ENCODE data around the gene AVP.

GRCh38 chr20:3067139-3068014 is 17.1 kb downstream of the AVP start:
- no peak for TF ChIP-seq CTCF (IDR thresholded peaks at IDR 0.05)
- no peak for TF ChIP-seq POLR2A (IDR thresholded peaks at IDR 0.05)

Data from uterus (tissue), 2 donors.